Trophoblast cell (in vitro differentiated cells and primary cell): ENCODE measurements around the gene PRRX2.

Experiments
- DNase-seq, 2 donors: peaks; one replicate each; pipeline ENCODE4 v3.0.0-alpha.2; 2016
- H2AFZ ChIP-seq: 2 replicates; pipeline ENCODE4 v1.6.1; 2013; ENCODE audit warnings: low read length, moderate library complexity, mild to moderate bottlenecking; ENCODE audit not compliant: insufficient read depth, poor library complexity
- H2AK5ac ChIP-seq: 2 replicates; pipeline ENCODE4 v1.6.1; 2013; ENCODE audit warnings: mild to moderate bottlenecking, low read length
- H2BK120ac ChIP-seq: 2 replicates; pipeline ENCODE4 v1.6.1; 2013; ENCODE audit warnings: low read length, mild to moderate bottlenecking, moderate library complexity; ENCODE audit not compliant: insufficient read depth, poor library complexity
- H2BK12ac ChIP-seq: 2 replicates; pipeline ENCODE4 v1.6.1; 2013; ENCODE audit warnings: mild to moderate bottlenecking, low read length, moderate library complexity
- H2BK5ac ChIP-seq: 2 replicates; pipeline ENCODE4 v1.6.1; 2013; ENCODE audit warnings: low read length, low read depth, moderate library complexity, mild to moderate bottlenecking; ENCODE audit not compliant: poor library complexity
- H3K14ac ChIP-seq: 2 replicates; pipeline ENCODE4 v1.6.1; 2013; ENCODE audit warnings: mild to moderate bottlenecking, low read length
- H3K18ac ChIP-seq: 2 replicates; pipeline ENCODE4 v1.6.1; 2013; ENCODE audit warnings: mild to moderate bottlenecking, low read length
- H3K23ac ChIP-seq: 2 replicates; pipeline ENCODE4 v1.6.1; 2013; ENCODE audit warnings: low read length
- H3K27ac ChIP-seq: 2 replicates; pipeline ENCODE4 v1.5.1; 2013; ENCODE audit warnings: low read depth, mild to moderate bottlenecking, inconsistent platforms, low read length, moderate library complexity
- H3K27me3 ChIP-seq: 2 replicates; pipeline ENCODE4 v1.6.1; 2013; ENCODE audit warnings: inconsistent platforms, mild to moderate bottlenecking, low read length, moderate library complexity; ENCODE audit not compliant: insufficient read depth
- H3K36me3 ChIP-seq, 2 experiments: 1 replicate in 1 of 2; 2 replicates in 1 of 2; pipeline ENCODE4 v1.6.1; 2013; ENCODE audit warnings: low read length in 2 of 2, mild to moderate bottlenecking in 2 of 2, moderate library complexity in 1 of 2; ENCODE audit not compliant: insufficient read depth in 2 of 2, control insufficient read depth in 1 of 2
- H3K4ac ChIP-seq: 2 replicates; pipeline ENCODE4 v1.6.1; 2013; ENCODE audit warnings: low read depth, mild to moderate bottlenecking, low read length, moderate library complexity
- H3K4me1 ChIP-seq, 2 experiments: 1 replicate in 1 of 2; 2 replicates in 1 of 2; pipeline ENCODE4 v1.6.1; 2013; ENCODE audit warnings: low read length in 2 of 2, mild to moderate bottlenecking in 2 of 2, moderate library complexity in 1 of 2; ENCODE audit not compliant: insufficient read depth in 2 of 2, control insufficient read depth in 1 of 2
- H3K4me2 ChIP-seq: 2 replicates; pipeline ENCODE4 v1.6.1; 2013; ENCODE audit warnings: inconsistent platforms, mild to moderate bottlenecking, low read length, moderate library complexity
- H3K4me3 ChIP-seq: 2 replicates; pipeline ENCODE4 v1.5.1; 2013; ENCODE audit warnings: mild to moderate bottlenecking, low read depth, low read length, inconsistent platforms
- H3K79me1 ChIP-seq: one replicate; pipeline ENCODE4 v1.6.1; 2013; ENCODE audit warnings: low read length
- H3K79me2 ChIP-seq: 2 replicates; pipeline ENCODE4 v1.6.1; 2013; ENCODE audit warnings: low read length, mild to moderate bottlenecking; ENCODE audit not compliant: control insufficient read depth, insufficient read depth, poor library complexity
- H3K9ac ChIP-seq: 2 replicates; pipeline ENCODE4 v1.6.1; 2013; ENCODE audit warnings: mild to moderate bottlenecking, low read length
- H3K9me3 ChIP-seq: 2 replicates; pipeline ENCODE4 v1.6.1; 2013; ENCODE audit warnings: low read depth, mild to moderate bottlenecking, control low read depth, inconsistent platforms, low read length; ENCODE audit not compliant: insufficient read depth
- H4K12ac ChIP-seq: 2 replicates; pipeline ENCODE4 v1.6.1; 2013; ENCODE audit warnings: low read depth, mild to moderate bottlenecking, low read length, moderate library complexity
- H4K8ac ChIP-seq: 2 replicates; pipeline ENCODE4 v1.6.1; 2013; ENCODE audit warnings: low read depth, mild to moderate bottlenecking, low read length, moderate library complexity
- H4K91ac ChIP-seq: one replicate; pipeline ENCODE4 v1.6.1; 2013; ENCODE audit warnings: low read depth, mild to moderate bottlenecking, low read length, moderate library complexity
- WGBS: extraction: QIAGEN DNeasy Blood & Tissue Kit; methylation state at CpG from one replicate; pipeline ENCODE4 v1.1.7; 2013; ENCODE audit warnings: missing lambda C conversion rate; ENCODE audit not compliant: insufficient read length, insufficient coverage; ENCODE audit errors: extremely low coverage; 5-methylcytosine and 5-hydroxymethylcytosine counted together

Gene PRRX2

GRCh38 chr9:129669141-129669718, 3.8 kb downstream of the PRRX2 start:
- Histone ChIP-seq H2BK5ac (no peak overlapping the region), H4K12ac (no peak overlapping the region), H3K79me1 (no peaks in the 10 kb centered on the region), H3K9ac (no peak overlapping the region), H3K27ac (no peak overlapping the region), H3K14ac (no peak overlapping the region), H4K91ac (no peak overlapping the region), H3K18ac (no peak overlapping the region), H2AFZ (no peak overlapping the region), H3K4ac (no peak overlapping the region), H3K4me3 (no peak overlapping the region), H3K9me3 (no peaks in the 10 kb centered on the region), H2BK120ac (no peak overlapping the region), H3K23ac (no peak overlapping the region), H4K8ac (no peak overlapping the region), H3K4me1 (peaks cover 3 to 7% of the 10 kb centered on the region in 2 experiments), H3K36me3 (no peaks in the 10 kb centered on the region), H3K27me3 (peaks cover 16% of the 10 kb centered on the region), H3K79me2 (no peaks in the 10 kb centered on the region), H2BK12ac (no peak overlapping the region), H3K4me2 (no peak overlapping the region), H2AK5ac (no peak overlapping the region)
- DNase-seq, result no peak
- WGBS, result no CpG with 5 or more reads among the region's 17 CpGs

- Histone ChIP-seq H4K8ac (no peak overlapping the region), H3K4me2 (no peak overlapping the region), H4K12ac (no peak overlapping the region), H3K79me1 (no peaks in the 10 kb centered on the region), H2BK120ac (no peak overlapping the region), H2AFZ (no peak overlapping the region), H3K4me1 (peaks cover 3 to 7% of the 10 kb centered on the region in 2 experiments), H3K27ac (no peak overlapping the region), H3K79me2 (no peaks in the 10 kb centered on the region), H3K9me3 (no peaks in the 10 kb centered on the region), H3K18ac (no peak overlapping the region), H2AK5ac (no peak overlapping the region), H3K9ac (no peak overlapping the region), H3K27me3 (peaks cover 15% of the 10 kb centered on the region), H3K36me3 (no peaks in the 10 kb centered on the region), H2BK12ac (no peak overlapping the region), H3K4ac (no peak overlapping the region), H3K23ac (no peak overlapping the region), H4K91ac (no peak overlapping the region), H2BK5ac (no peak overlapping the region), H3K14ac (no peak overlapping the region), H3K4me3 (no peak overlapping the region)
- DNase-seq, result no peak
- WGBS, result no CpG with 5 or more reads among the region's 13 CpGs
Observed at GRCh38 chr9:129669946-129670345, 4.5 kb downstream of the PRRX2 start.

DNA sequence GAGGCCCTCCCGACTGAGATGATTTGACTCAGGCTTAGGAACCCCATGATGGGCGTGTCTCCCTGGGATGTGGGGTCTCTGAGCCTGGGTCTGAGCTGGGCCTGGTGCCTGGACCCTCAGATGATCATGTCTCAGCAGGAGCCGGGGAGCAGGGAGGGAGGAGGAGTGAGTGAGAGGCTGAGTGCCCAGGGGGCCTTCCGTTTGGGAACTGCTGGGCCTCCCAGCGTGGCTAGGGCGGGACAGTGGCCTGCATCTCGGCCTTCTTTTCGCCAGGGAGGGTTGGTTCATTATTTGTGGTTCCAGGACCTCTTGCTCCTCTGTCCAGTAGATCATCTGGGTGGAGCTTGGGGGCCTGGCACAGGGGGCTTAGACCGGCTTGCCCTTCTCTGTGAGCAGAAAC, 5.6 kb downstream of the PRRX2 start:
- H2AK5ac ChIP-seq, result no peak overlapping the region
- no peak overlapping the region for H2AFZ ChIP-seq

GRCh38 chr9:129671519-129671918, 6.1 kb downstream of the PRRX2 start:
- no CpG with 5 or more reads among the region's 7 CpGs for WGBS
- Histone ChIP-seq H2AK5ac (no peak overlapping the region), H3K9ac (no peak overlapping the region), H3K4me3 (no peak overlapping the region), H3K27ac (no peak overlapping the region), H2BK5ac (no peak overlapping the region), H3K4me1 (no peaks in the 10 kb centered on the region), H4K91ac (no peak overlapping the region), H2AFZ (no peak overlapping the region), H3K18ac (no peak overlapping the region), H3K27me3 (peaks cover 1% of the 10 kb centered on the region), H3K23ac (no peak overlapping the region), H3K4me2 (no peak overlapping the region), H4K12ac (no peak overlapping the region), H4K8ac (no peak overlapping the region), H3K79me1 (no peaks in the 10 kb centered on the region), H3K79me2 (no peaks in the 10 kb centered on the region), H3K36me3 (no peaks in the 10 kb centered on the region), H3K4ac (no peak overlapping the region), H2BK120ac (no peak overlapping the region), H2BK12ac (no peak overlapping the region), H3K14ac (no peak overlapping the region), H3K9me3 (peaks cover 2% of the 10 kb centered on the region)
- no peak for DNase-seq

More for the DNA sequence above, 5.6 kb downstream of the PRRX2 start:
- WGBS, result no CpG with 5 or more reads among the region's 9 CpGs
- Histone ChIP-seq H3K79me1 (no peaks in the 10 kb centered on the region), H4K12ac (no peak overlapping the region), H3K4me3 (no peak overlapping the region), H3K9ac (no peak overlapping the region), H3K4me1 (peaks cover 0 to 2% of the 10 kb centered on the region in 2 experiments), H2BK120ac (no peak overlapping the region), H3K4ac (no peak overlapping the region), H3K27me3 (peaks cover 5% of the 10 kb centered on the region), H3K36me3 (no peaks in the 10 kb centered on the region), H3K18ac (no peak overlapping the region), H3K23ac (no peak overlapping the region), H2BK12ac (no peak overlapping the region), H3K14ac (no peak overlapping the region), H4K8ac (no peak overlapping the region), H3K4me2 (no peak overlapping the region), H3K27ac (no peak overlapping the region), H3K79me2 (no peaks in the 10 kb centered on the region), H2BK5ac (no peak overlapping the region), H3K9me3 (no peaks in the 10 kb centered on the region), H4K91ac (no peak overlapping the region)
- DNase-seq, result no peak
